SK-N-DZ (cell line): ENCODE measurements around the gene FAM53A.

Source experiments
- DNase-seq: peaks from one replicate; pipeline ENCODE4 v3.0.0-alpha.2; 2015; ENCODE audit warnings: low spot score

Gene FAM53A

DNA sequence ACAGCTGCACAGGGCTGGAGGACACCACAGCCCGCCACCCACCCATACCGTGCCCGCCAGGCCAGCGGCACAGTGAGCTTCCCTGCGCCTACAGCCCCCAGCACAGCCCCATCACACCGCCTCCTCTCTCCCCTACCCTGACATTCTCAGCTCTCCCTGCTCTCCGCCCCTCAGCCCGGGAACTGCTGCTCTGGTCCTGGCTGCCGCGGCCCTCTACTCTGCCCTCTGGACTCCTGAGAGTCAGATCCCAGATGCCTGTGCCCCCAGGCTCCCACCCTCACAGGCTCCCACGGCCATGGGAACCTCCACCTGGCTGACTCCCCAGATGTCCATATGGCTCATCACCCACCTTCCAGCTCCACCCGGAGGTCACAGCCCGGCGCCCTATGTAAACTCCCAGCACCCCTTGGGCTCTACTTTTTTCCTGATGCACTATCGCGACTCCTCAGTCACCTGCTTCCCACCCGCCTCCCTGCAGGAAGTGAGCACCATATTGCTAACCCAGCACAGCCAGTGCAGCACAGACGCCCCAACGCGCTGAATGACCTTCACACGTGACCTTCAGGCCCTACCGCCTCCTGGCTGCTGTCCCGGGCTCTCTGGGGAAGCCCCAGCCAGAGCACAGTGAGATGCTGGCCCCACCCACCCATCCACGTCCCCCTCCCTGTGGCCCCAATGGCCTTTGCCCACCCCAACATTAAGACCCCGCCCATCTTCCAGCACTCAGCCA lies 23.0 kb downstream of the FAM53A start:
- no peak for DNase-seq

DNA sequence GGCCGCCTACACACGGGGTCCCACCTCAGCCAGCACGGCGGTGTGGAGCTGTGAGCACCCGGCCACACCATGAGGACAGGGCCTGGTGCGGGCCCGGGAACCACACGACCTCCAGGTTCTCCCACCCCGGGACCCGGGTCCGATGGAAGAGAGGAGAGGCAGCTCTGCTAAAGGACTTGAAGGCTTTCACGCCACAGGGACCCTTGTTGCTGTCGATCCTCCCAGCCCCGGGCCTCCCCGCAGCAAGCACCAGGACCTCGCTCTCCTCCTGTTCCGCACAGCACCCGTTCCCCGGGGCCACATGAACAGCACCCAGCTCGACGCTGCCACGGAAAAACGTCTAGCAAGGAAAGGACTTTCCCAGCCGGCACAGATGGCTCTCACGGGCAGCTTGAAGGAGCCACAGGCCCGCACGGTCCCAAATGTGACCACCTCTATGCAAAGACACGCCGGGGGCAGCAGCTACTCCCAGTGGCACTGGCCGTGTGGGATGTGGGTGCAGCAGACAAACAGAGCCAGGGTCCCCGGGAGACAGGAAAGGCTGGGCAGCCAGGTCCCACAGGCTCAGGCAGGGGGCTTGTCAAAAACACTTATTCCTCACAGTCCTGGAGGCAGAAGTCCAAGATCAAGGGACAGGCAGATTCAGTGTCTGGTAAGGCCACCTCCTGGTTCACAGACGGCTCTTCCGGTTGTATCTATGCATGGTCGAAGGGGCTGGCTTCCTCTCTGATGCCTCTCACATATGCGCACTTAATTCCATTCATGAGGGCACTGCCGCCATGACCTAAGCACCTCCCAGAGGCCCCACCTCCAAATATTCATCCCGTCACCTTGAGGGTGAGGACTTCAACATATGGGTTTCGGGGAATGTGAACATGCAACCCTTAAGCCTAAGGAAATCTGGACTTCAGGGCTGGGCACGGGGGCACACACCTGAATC lies 24.7 kb downstream of the FAM53A start:
- DNase-seq = no peak

DNA sequence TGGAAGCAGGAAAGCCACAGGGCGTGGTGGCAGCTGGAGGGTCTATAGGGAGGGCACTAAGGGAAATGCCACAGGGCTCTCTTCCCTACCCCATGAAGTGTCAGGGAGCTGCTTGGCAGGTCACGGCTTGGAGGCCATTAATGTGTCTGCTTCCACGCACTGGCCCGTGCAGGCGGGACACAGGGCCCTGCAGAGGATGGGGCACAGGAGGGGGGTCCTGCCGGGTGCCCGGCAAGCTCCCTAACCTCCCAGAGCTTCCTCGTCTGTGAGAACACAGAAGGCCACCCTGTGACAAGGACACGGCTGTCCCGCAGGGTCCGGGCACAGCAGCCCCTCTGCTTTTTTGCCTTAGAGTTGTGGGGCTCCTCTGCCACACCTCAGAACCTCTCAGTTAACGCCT lies 25.5 kb downstream of the FAM53A start:
- no peak for DNase-seq

DNA sequence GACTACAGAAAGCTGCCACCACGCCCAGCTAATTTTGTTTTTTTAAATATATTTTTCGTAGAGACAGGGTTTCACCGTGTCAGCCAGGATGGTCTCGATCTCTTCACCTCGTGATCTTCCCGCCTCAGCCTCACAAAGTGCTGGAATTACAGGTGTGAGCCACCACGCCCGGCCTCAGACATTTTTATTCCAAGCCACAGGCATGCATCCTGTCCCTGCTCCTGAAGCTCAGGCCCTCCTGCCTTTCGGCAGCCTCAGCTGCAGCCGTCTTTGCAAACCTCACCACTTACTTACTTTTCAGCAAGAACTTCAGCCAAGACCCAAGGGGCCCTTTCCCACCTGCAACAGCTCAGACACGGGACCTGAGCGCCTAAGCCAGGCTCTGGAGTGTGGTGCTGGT lies 26.0 kb downstream of the FAM53A start:
- no peak for DNase-seq

DNA sequence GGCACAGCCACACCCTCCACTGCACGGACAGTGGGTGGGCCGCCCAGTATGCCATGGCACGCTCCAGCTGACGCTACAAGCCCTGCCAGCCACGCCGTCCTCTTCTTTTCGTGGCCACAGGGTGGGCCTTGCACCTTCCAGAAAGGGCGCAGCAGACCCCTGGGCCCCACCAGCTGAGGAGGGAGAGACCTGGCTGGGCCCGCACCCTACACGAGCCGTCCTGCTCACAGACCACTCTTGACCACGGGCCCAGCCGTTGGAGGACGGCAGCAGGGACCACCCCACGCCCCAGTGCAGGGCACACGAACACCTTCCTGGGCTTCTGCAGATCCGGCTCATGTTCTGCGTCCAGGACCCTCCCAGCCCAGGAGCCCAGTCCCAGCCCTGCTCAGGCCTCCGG lies 27.1 kb downstream of the FAM53A start:
- DNase-seq = no peak

DNA sequence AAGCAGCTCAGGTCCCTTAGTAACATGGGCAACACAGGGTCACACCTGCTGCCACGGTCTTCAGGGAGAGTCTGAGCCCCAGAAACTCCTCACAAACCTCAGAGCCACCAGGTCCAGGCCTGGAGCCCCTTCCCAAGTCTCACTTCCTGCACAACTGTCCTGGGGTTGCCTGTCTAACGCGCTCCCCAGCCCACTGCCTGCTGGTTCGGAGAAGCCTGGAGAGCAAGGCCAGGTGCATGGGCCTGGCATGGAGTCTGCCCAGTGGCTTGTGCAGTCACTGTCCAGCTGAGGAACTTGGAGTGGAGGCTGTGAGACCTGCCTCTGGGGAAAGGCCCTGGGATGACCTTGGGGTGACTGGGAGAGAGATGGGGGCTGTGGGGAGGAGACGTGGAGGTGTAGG lies 28.0 kb downstream of the FAM53A start:
- DNase-seq = no peak

DNA sequence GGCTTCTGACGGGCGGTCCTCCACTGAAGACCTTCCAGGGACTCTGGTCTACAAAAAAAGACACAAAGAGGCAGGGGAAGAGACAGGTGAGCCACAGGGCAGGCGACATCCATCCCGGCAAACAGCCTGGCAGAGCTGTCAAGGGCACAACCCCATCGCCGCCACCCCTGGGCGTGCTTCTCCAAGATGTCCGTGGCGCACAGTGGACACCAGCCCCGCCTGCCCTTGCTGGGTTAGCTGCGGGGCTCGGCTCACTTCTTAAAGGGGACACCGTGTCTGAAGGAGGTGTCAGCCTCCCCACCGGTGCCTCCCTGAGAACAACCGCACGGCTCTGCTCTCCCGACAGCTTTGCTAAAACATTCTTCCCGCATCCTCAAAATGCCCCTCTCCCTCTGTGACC lies 28.4 kb downstream of the FAM53A start:
- DNase-seq = no peak

DNA sequence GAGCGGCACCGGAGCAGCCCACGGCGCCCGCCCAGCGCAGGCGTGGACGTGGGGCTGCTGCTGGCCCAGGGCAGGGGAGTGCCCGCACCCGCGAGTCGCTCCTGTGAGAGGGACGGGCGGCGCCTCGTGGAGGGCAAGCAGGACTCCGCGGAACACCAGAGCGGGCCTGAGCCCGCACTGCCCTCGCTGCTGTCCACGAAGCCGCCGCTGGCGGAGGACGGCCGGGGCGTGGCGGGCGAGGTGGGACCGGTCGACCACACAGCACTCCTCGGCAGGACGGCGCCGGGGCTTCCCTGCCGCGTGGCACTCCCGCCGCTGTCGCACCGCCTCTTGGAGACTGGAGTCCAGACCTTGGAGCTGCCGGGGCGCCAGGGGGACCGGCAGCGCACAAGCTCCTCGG lies 29.0 kb downstream of the FAM53A start:
- DNase-seq = no peak

DNA sequence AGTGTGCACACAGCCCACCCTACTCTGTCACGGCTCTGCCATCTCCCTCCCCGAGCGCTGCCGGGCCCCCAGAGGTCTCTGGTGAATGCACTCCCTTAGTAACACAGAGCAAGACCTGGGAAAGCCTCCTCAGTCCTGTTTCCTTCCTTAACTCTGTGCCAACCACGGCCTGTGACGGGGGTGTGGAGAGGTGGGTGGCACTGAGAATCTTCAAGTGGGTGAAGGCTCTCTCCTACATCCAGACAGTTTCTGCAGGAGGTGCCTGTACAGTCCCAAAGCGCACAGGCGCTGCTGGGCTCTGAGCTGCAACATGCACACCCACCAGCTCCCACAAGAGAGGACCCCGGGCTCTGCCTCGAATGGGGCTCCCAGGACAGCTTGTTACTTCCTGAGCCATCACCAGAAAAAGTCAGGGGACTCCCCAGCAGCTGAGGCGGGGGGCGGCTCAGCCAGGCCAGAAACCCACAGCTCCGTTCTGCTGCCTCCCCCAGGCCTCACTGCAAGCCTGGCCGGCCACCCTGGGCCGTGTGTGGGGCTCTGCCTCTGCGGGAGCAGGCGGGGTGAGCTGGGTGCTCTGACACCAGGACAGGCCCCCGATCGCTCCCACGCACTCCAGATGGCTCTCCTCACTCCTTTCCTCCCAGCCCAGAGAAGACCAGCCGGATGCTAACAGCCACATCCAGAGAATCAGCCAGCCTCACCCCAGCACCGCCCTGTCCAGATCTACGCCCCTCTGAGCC lies 29.7 kb downstream of the FAM53A start:
- no peak for DNase-seq

DNA sequence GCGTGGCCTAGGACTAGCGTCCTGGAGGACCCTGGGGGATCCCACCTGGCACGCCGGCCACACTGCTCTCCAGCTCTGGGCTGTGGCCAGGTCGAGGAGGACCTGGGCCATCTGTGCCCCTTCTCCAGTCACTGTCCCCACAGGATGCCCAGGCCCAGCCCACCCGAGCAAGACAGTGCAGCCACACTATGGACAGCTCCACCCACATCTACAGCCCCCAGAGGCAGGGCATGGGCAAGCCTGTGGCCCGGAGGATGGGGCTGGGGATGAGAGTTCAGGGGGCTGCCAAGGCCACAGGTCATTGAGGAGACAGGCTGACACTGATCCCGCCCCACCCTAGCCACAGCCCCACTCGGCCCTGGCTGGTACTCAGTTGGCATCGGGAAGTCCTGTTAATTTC lies 30.3 kb downstream of the FAM53A start:
- no peak for DNase-seq

DNA sequence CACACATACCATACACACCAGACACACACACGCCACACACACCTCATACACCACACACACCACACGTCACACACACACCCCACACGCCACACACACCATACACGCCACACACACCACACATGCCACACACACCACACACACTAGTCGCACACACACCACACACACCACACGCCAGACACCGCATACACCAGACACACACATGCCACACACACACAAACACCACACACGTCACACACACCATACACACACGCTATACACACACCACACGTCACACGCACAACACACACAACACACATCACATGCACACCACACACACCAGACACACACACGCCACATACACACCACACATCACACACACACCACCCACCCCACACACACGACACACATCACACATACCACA lies 32.0 kb downstream of the FAM53A start:
- no peak for DNase-seq

DNA sequence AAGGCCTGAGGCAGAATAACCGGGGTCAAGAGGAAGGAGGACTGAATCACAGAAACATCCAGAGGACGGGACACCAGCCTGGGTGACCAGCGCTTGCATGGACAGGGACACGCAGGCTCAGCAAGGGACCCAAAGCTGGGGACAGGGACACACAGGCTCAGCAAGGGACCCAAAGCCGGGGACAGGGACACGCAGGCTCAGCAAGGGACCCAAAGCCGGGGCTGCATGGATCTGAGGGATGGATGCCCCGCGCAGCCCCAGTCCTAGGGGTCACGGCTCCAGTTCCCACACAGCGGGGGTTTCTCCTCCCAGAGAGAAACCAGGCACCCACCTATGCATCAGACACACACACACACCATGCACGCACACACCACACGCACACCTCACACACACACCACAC lies 32.5 kb downstream of the FAM53A start:
- no peak for DNase-seq

DNA sequence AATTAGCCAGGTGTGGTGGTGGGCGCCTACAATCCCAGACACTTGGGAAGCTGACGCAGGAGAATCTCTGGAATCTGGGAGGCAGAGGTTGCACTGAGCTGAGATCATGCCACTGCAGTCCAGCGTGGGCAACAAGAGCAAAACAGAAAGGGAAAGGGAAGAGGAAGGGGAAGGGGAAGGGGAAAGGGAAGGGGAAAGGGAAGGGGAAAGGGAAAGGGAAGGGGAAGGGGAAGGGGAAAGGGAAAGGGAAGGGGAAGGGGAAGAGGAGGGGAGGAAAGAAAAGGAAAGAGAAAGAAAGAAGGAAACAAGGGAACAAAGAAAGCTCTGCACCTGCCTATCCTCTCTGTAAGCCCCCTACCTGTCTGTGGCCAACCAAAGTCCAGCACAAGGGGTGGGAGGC lies 35.2 kb downstream of the FAM53A start:
- no peak for DNase-seq

DNA sequence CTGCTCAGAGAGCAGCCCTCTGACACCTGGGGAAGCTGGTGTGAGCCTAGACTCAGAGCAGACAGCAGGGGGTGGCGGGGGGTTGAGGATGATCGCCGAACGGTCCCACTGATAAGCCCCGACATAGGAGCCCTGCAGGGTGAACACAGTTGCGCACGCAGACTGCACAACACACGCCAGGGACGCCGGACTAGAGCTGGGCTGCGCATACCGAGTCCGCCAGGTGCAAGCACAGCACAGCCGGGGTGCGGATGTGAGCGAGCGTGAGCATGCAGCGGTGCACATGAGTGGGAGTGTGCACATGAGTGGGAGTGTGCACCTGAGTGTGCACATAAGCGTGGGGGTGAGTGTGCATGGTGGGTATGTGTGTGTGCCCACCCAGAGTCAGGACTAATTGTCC lies 36.7 kb downstream of the FAM53A start:
- no peak for DNase-seq

DNA sequence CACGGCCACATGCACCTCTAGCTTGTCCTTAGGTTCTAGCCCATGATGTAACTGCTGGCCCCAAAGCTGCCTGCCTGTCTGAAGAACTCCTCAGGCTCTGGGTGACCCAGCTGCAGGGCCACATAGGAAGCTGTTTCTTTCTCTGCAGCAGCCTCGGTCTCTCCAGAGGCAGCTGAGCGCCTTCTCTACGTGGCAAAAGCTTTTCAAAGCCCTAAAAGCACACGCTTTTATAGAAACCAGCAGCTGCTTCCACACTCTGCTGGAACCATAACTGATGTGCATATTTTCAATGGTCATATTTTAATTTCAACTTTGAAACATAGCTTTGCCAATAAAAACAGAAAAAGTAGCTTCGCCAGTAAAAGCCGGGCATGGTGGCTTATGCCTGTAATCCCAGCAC lies 37.4 kb downstream of the FAM53A start:
- no peak for DNase-seq

DNA sequence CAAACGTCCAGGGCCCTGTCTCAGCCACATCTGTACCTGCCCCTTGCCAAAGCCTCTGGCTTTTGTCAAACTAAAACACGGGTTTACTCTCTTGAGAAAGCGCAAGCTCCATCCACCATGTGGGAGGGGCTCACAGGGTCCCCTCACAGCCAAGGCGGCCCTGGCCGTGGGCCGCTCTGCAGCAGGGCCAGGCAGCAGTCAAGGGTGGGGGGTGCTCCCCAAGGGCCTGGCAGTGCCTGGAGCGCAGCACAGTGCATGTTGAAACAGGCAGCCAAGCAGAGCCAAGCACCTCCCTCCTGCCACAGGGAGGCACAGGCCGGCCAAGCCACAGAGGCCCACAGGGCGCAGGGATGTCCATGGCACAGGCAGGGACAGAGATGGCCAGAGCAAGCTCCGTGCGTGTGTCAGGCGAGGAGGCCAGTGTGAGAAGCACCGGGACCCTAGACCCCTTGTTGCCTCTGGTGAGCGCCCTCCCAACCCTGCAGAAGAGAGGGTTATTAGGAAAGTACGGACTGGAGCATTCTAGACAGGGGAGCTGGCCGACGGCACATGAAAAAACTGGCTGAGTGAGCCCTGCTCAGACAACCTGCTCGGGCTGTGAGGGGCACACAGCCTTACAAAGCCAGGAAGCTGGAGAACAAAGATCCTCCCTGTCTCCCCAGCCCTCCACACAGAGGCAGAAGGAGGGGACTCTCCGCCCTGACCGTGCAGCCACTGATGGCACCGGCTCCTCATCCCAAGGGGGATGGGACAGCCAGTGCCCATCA lies 39.0 kb downstream of the FAM53A start:
- peak; percentile 75 for DNase-seq

DNA sequence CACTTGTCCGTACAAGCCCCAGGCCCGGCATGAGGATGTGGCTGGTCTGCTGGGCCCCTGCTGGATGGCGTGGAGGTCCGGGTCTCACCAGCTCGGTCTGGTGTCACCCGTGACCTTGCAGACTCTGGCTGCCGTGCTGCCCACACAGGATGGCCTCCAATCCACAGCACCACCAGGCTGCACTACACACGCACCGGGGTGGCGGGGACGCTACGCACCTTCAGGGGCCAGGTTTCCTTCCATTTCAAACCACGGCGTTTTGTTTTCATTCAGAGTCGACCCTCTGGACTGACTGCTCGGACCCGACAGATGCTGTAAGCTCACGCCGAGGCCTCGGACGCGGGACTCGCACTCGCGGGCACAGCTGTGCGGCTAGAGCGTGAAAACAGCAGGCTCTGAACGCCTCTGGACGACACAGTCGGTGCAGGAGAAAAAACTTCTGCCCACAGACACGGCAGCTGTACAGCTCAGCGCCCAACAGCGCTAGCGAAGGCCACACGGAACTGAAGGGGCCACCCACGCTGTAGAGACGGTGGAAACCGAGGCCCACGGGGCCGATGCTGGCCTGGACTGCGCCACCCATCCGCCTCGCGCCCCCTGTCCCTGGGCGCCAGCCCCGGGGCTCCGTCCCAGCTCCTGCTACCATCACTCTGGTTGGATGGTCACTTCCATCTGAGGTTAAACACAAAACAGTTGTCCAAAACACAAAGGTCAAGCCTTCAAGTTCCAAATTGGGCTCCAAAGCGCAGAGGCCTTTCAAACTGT lies 40.0 kb downstream of the FAM53A start:
- DNase-seq = no peak

DNA sequence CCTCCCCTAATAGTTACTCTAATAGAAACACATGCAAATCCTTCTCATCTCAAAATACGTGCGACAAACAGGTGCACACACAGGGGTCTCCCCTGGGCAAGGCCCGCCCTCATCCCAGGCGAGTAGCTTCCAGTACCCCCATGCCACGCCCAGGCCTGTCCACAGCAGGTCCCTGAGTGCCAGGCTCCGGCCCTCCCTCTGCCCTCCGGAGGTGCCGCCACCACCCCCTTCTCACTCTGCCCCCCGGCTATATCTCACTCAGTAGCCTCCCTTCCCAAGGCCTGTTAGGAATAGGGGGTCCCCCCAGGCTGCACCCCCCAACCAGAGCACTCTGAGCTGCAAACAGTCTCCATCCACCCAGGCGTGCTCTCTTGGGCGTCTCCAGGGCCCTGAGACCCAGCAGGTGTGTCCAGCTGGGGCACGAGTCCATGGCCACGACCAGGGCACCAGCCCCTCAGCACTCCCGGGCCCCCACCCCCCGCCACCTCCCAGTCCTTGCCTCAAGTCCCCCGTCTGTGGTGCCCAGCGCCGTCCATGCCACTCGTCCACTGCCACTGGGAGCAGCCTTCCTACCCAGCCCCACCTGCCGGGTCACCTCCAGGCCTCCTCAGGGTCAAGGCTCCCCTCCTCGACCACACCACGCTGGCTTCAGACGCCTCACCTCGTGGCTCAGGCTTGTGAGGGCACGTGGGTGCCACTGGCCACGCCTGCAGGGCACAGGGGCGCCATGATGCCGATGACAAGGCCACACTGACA lies 41.7 kb downstream of the FAM53A start:
- DNase-seq = no peak

DNA sequence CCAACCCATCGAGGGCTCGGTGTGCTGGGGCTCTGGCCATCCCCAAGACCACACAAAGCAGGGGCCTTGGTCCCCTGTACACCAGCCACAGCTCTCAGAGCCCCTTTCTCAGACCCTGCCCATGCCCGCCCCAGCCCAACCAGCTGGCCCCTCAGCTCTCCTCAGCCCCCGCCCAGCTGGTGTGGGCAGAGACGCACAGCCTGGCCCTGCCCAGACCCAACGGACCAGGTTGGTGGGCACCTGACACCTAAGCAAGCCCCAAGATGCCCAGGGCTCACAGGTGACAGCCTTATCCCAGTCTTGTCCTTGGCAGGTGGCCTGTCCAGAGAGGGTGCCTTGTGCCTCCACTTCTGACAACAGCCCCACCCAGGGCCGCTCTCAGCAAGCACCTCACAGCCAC lies 42.4 kb downstream of the FAM53A start:
- no peak for DNase-seq
